AG04449 (cell line): ENCODE results near the gene HOXA10.

ENCODE experiments used
- CTCF ChIA-PET: fragments of 350-600 bp; formaldehyde crosslinking; extraction: SDS; loops from one replicate; lab custom pipeline; 2021; ENCODE audit warnings: antibody characterized with exemption; lab: Yijun Ruan, JAX
- POLR2A ChIA-PET: fragments of 400-600, 350-600 bp; formaldehyde crosslinking; extraction: SDS; loops from one replicate; lab custom pipeline; 2020; ENCODE audit warnings: antibody characterized with exemption, inconsistent platforms; lab: Yijun Ruan, JAX
- DNase-seq: peaks from one replicate; pipeline ENCODE4 v3.0.0-alpha.2; 2010; ENCODE audit warnings: low read depth, low spot score
- H3K4me3 ChIP-seq: 2 replicates; pipeline ENCODE4 v1.5.1; 2011; ENCODE audit warnings: low read depth, mild to moderate bottlenecking, control low read depth, low read length
- CTCF ChIP-seq: IDR thresholded peaks from one replicate; pipeline ENCODE4 v1.5.1; 2011; ENCODE audit warnings: mild to moderate bottlenecking, moderate library complexity, low read length, control low read depth, inconsistent platforms; ENCODE audit not compliant: insufficient read depth; ENCODE audit errors: missing control alignments

Gene HOXA10

GRCh38 chr7:27160546-27161213 is 13.4 kb downstream of the HOXA10 start:
- ChIA-PET CTCF (interaction anchor here (0.6 to 6.8 kb wide), 26 partner anchors 8 to 1306 kb away, joined by 3 to 117 read pairs (median 10); partner anchors contain the start of genes HOXA1, HOXA10, HOXA3 and HOXA4), POLR2A (interaction anchor here (0.8 to 3.5 kb wide), 5 partner anchors 10 to 1305 kb away, joined by 3 to 33 read pairs (median 3); partner anchors contain the start of gene HOXA10)
- peak; percentile 100 for TF ChIP-seq CTCF
- H3K4me3 ChIP-seq: peak overlapping the region; percentile 75
- DNase-seq: no peak

GRCh38 chr7:27160145-27160545 is 14.0 kb downstream of the HOXA10 start:
- POLR2A ChIA-PET: interaction anchor here (1.3 to 3.5 kb wide), 2 partner anchors 14 to 795 kb away, joined by 3 to 33 read pairs; partner anchors contain the start of gene HOXA10
- no peak for DNase-seq
- CTCF ChIA-PET: interaction anchor here (1.0 to 6.8 kb wide), 27 partner anchors 7 to 1267 kb away, joined by 3 to 117 read pairs (median 15); partner anchors contain the start of genes HOXA10, HOXA3, HOXA4 and HOXA5
- H3K4me3 ChIP-seq: no peak overlapping the region
- no peak for TF ChIP-seq CTCF

DNA sequence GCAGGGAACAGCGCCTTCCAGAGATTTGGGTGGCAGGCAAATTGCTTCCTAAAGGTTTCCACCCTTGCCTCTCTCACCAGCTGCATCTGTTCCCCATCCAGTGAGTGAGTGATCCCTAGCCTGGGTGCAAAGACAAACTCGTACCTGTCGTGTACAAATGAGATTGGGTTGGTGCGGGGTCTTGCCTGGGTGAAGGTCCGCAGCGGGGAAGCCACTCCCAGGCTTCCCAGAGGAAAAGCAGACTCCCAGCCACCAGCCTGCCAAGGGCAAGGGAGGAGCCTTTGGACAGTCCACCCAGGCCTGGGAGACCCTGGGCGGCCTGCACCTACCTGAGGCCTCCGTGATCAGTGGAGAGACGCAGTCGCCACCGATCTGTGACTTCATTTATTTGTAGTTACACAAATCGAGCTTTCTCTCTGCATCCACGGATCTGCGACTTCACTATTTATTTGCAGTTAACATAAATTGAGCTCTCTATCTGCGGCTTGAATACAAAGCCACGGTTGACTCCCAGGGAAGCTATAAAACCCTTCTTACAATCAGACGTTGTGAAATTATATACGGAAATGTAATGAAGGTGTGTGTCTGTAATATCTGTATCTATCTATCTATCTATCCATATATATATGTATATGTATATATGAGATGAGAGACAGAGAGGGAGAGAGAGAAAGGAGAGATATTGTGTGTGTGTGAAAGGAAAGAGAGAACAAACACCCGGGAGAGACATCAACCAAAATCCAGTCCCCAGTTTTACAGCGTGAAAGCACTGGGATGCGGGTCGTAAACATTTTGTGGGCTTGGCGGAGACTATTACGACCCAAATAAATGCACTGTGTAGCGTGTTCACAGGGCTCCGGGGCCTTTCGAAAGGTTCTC is 14.6 kb downstream of the HOXA10 start:
- H3K4me3 ChIP-seq: no peak overlapping the region
- DNase-seq: no peak
- CTCF ChIA-PET: interaction anchor here (1.0 to 4.1 kb wide), 10 partner anchors 10 to 1266 kb away, joined by 3 to 42 read pairs (median 8); partner anchors contain the start of gene HOXA6
- POLR2A ChIA-PET: interaction anchor here (1.0 to 1.1 kb wide), 2 partner anchors 9 to 11 kb away, joined by 3 to 4 read pairs; no protein-coding TSS in a partner anchor
- no peak for TF ChIP-seq CTCF

GRCh38 chr7:27158436-27159265 is 15.5 kb downstream of the HOXA10 start:
- DNase-seq: no peak
- POLR2A ChIA-PET: interaction anchor here (1.0 to 1.1 kb wide), 2 partner anchors 8 to 11 kb away, joined by 3 to 4 read pairs; no protein-coding TSS in a partner anchor
- no peak overlapping the region for H3K4me3 ChIP-seq
- no peak for TF ChIP-seq CTCF
- CTCF ChIA-PET: interaction anchor here (1.2 to 4.1 kb wide), 9 partner anchors 9 to 1266 kb away, joined by 3 to 42 read pairs (median 11); partner anchors contain the start of gene HOXA6

DNA sequence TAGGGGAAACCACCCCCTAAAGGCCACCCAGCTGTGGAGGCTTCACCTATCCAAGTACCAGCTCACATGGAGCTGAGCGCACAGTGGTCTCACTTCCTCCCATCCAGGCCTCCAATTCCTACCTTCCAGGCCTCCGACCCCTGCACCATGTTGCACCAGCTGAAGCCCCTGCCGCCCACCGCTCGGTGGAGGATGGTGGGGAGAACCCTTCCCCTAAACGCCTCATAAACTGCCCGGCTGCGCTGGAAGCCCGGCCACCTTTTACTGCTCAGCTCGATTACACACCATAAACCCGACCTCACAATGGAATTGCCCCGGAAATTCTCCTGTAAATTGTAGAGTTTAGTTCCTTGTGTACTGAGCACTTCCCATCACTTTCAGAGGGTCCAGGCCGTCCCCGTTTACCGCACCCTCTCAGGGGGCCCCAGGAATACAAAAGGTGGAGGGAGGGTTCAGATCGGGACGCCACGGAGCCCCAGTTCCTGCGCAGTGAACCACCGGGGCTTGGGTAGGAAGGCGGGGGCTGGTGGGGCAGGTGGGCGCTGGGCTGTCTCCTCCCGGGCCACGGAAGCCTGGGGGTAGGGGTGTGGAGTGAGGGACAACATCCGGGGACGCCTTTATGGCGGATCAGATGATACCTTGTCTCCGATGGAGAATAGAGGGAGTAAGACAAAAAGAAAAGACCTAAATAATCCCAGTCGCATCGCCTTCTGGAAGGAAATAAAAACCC is 16.3 kb downstream of the HOXA10 start:
- TF ChIP-seq CTCF: no peak
- CTCF ChIA-PET: interaction anchor here (0.6 to 4.9 kb wide), 8 partner anchors 8 to 1291 kb away, joined by 3 to 42 read pairs (median 10); partner anchors contain the start of genes HOXA5 and HOXA6
- POLR2A ChIA-PET: no interaction called here
- no peak for DNase-seq
- H3K4me3 ChIP-seq: no peak overlapping the region
